HepG2 (cell line): ENCODE measurements around the gene GALNT1. TPM values are rescaled to one million over a fixed set of nuclear protein-coding genes. Genes with fewer than 3 reads are reported as not detected.

Experiments
- ATAC-seq: fragments of 200-7000 bp; cut with Tn5 transposase; 3 replicates; pipeline ENCODE4 v1.9.1; 2020; ENCODE audit warnings: mild to moderate bottlenecking, moderate library complexity
- BruUV-seq: library from RNA; stranded (reverse); fragments of 400-500 nt; replicated peaks from 2 replicates; lab custom pipeline; 2021; lab: Mats Ljungman, UMichigan
- CTCF ChIA-PET: fragments of 300-600 bp; formaldehyde crosslinking; extraction: SDS; loops from one replicate; lab custom pipeline; 2021; ENCODE audit warnings: low total read pairs, inconsistent platforms, low intra/inter-chr PET ratio; lab: Yijun Ruan, JAX
- POLR2A ChIA-PET: fragments of 350-600 bp; sonication (Branson Sonifier 250); formaldehyde crosslinking; loops from one replicate; lab custom pipeline; 2020; ENCODE audit warnings: antibody characterized with exemption, inconsistent platforms; lab: Yijun Ruan, JAX
- DNase-seq: peaks from one replicate; pipeline ENCODE4 v3.0.0-alpha.2; 2015; ENCODE audit warnings: low spot score
- FAIRE-seq: peaks from 3 replicates; lab custom pipeline; 2011; peaks lifted over from hg19 to GRCh38; lab: Jason Lieb, UNC
- H2AFZ ChIP-seq: one replicate; pipeline ENCODE4 v1.6.1; 2011; ENCODE audit warnings: low read length, inconsistent platforms
- H3K27ac ChIP-seq: fragments of 300-600 bp; 3 replicates; pipeline ENCODE4 v1.8.0; 2011; ENCODE audit warnings: mixed run types, mild to moderate bottlenecking, mixed read lengths, low read length, inconsistent platforms; ENCODE audit not compliant: insufficient read depth; ENCODE audit errors: extremely low read length
- H3K27me3 ChIP-seq, 2 experiments: fragments of 200-600 bp in 1 of 2; 2 replicates in 1 of 2; 3 replicates in 1 of 2; pipeline versions ENCODE4 v1.6.0 to v1.8.0; 2011; ENCODE audit warnings: low read length in 2 of 2, mild to moderate bottlenecking in 2 of 2, moderate library complexity in 2 of 2, inconsistent platforms in 1 of 2; ENCODE audit not compliant: insufficient read depth in 2 of 2, control insufficient read depth in 1 of 2
- H3K36me3 ChIP-seq, 2 experiments: fragments of 200-600 bp in 1 of 2; replicated peaks in 1 of 2; 2 replicates in 1 of 2; 3 replicates in 1 of 2; pipeline versions ENCODE4 v1.5.1 to v1.8.0; 2011; ENCODE audit warnings: low read length in 2 of 2, inconsistent platforms in 1 of 2; ENCODE audit not compliant: insufficient read depth in 2 of 2, control insufficient read depth in 1 of 2
- H3K4me1 ChIP-seq: 2 replicates; pipeline ENCODE4 v1.5.1; 2012; ENCODE audit warnings: low read length, inconsistent platforms; ENCODE audit not compliant: insufficient read depth
- H3K4me2 ChIP-seq: 2 replicates; pipeline ENCODE4 v1.6.0; 2011; ENCODE audit warnings: low read depth, low read length, inconsistent platforms
- H3K4me3 ChIP-seq, 3 experiments: fragments of 200-600 bp in 1 of 3; sonication (generic), shearing (Covaris generic) in 1 of 3; replicated peaks in 1 of 3; 2 replicates each; pipeline ENCODE4 v1.5.1; 2011 to 2016; ENCODE audit warnings: low read length in 3 of 3, inconsistent platforms in 2 of 3, low read depth in 2 of 3, mild to moderate bottlenecking in 2 of 3, control low read depth in 1 of 3, mixed read lengths in 1 of 3; ENCODE audit not compliant: insufficient read depth in 1 of 3
- H3K79me2 ChIP-seq: one replicate; pipeline ENCODE4 v1.6.1; 2011; ENCODE audit warnings: low read length, inconsistent platforms; ENCODE audit not compliant: insufficient read depth
- H3K9ac ChIP-seq: 2 replicates; pipeline ENCODE4 v1.6.0; 2011; ENCODE audit warnings: mild to moderate bottlenecking, low read depth, low read length, inconsistent platforms; ENCODE audit not compliant: insufficient read depth
- H3K9me3 ChIP-seq: 2 replicates; pipeline ENCODE4 v1.5.1; 2012; ENCODE audit warnings: mild to moderate bottlenecking, low read length
- H4K20me1 ChIP-seq: 2 replicates; pipeline ENCODE4 v1.6.0; 2011; ENCODE audit warnings: inconsistent platforms, mild to moderate bottlenecking, low read length, moderate library complexity; ENCODE audit not compliant: insufficient read depth
- CREB1 ChIP-seq, 2 experiments: fragments of 450-650 bp in 1 of 2; IDR thresholded peaks; 2 replicates each; pipeline ENCODE4 v1.6.1; 2016 to 2017; ENCODE audit warnings: control low read depth in 1 of 2, mild to moderate bottlenecking in 1 of 2, missing compliant biosample characterization in 1 of 2, missing genetic modification characterization in 1 of 2
- EEA1 ChIP-seq: sonication (generic); formaldehyde crosslinking; IDR thresholded peaks from 2 replicates; pipeline ENCODE4 v1.5.1; 2020; ENCODE audit warnings: mild to moderate bottlenecking, missing genetic modification reagents, borderline replicate concordance
- ELK4 ChIP-seq: sonication (generic); formaldehyde crosslinking; IDR thresholded peaks from 2 replicates; pipeline ENCODE4 v1.9.0; 2021; ENCODE audit warnings: missing genetic modification reagents, borderline replicate concordance
- GTF3A ChIP-seq: sonication (generic); formaldehyde crosslinking; conservative IDR thresholded peaks from 2 replicates; pipeline ENCODE4 v1.4.0; 2020; ENCODE audit warnings: mild to moderate bottlenecking, missing genetic modification reagents
- HES4 ChIP-seq: sonication (generic); formaldehyde crosslinking; IDR thresholded peaks from 2 replicates; pipeline ENCODE4 v1.9.0; 2021; ENCODE audit warnings: mild to moderate bottlenecking, missing genetic modification reagents, borderline replicate concordance
- MTA3 ChIP-seq: sonication (generic); formaldehyde crosslinking; IDR thresholded peaks from 2 replicates; pipeline ENCODE4 v1.4.0; 2020; ENCODE audit warnings: missing genetic modification reagents
- NCOA1 ChIP-seq: sonication (generic); formaldehyde crosslinking; IDR thresholded peaks from 2 replicates; pipeline ENCODE4 v1.9.0; 2021; ENCODE audit warnings: missing genetic modification reagents
- NCOR1 ChIP-seq: fragments of 200-600 bp; sonication (generic); IDR thresholded peaks from 2 replicates; pipeline ENCODE4 v1.7.0; 2017; ENCODE audit warnings: antibody characterized with exemption, low read length, borderline replicate concordance
- RFXANK ChIP-seq: IDR thresholded peaks from 2 replicates; pipeline ENCODE4 v1.6.1; 2016
- RORA ChIP-seq: sonication (generic); formaldehyde crosslinking; IDR thresholded peaks from 2 replicates; pipeline ENCODE4 v1.5.0; 2020; ENCODE audit warnings: mild to moderate bottlenecking, missing genetic modification reagents, moderate library complexity
- TERF1 ChIP-seq: sonication (generic); formaldehyde crosslinking; IDR thresholded peaks from 2 replicates; pipeline ENCODE4 v1.8.0; 2022; ENCODE audit warnings: mild to moderate bottlenecking, missing genetic modification reagents, moderate library complexity
- TMF1 ChIP-seq: sonication (generic); formaldehyde crosslinking; IDR thresholded peaks from 2 replicates; pipeline ENCODE4 v1.8.1; 2022; ENCODE audit warnings: low read depth, missing genetic modification reagents
- ZGPAT ChIP-seq: IDR thresholded peaks from 2 replicates; pipeline ENCODE4 v1.6.1; 2016; ENCODE audit warnings: mild to moderate bottlenecking
- ZNF530 ChIP-seq: sonication (generic); formaldehyde crosslinking; IDR thresholded peaks from 2 replicates; pipeline ENCODE4 v1.5.0; 2020; ENCODE audit warnings: low read depth, mild to moderate bottlenecking, missing genetic modification reagents
- ZNF652 ChIP-seq: IDR thresholded peaks from 2 replicates; pipeline ENCODE4 v1.6.1; 2016; ENCODE audit warnings: low read depth, borderline replicate concordance
- ZNF670 ChIP-seq: sonication (generic); formaldehyde crosslinking; IDR thresholded peaks from 2 replicates; pipeline ENCODE4 v1.8.0; 2022; ENCODE audit warnings: mild to moderate bottlenecking, missing genetic modification reagents, borderline replicate concordance
- WGBS: methylation state at CpG from one replicate; pipeline ENCODE4 v1.1.6; 2017; ENCODE audit warnings: low lambda C conversion rate; 5-methylcytosine and 5-hydroxymethylcytosine counted together
- in situ Hi-C: cut with HindIII; loops from 2 replicates; pipeline ENCODE4 v1.10.0; 2017; ENCODE audit warnings: low pct_unique_long_range_greater_than_20kb; ENCODE audit not compliant: extremely low pct_ligation_motif_present
- intact Hi-C: fragments of 100-400 bp; cut with micrococcal nuclease; formaldehyde crosslinking; loops from one replicate; pipeline ENCODE4 v1.10.0; 2022; ENCODE audit not compliant: unreplicated experiment
- polyA plus RNA-seq, 8 experiments: library from polyadenylated mRNA; depleted of rRNA in 3 of 8; stranded (reverse) in 7 of 8; unstranded in 1 of 8; fragments of >200 nt; fragmentation: Illumina TruSeq in 4 of 8; extraction: Trizol in 4 of 8; gene quantifications; 2 replicates each; pipeline versions ENCODE4 v1.2.1 to v1.2.3, GENCODE V29; 2011 to 2016; ENCODE audit warnings: low read depth in 4 of 8, missing spikeins in 1 of 8, mixed read lengths in 1 of 8; ENCODE audit not compliant: insufficient read depth in 1 of 8
- total RNA-seq, 5 experiments: library from RNA; depleted of rRNA; stranded (reverse); fragments of >200 nt; fragmentation: Illumina TruSeq; extraction: Trizol; gene quantifications; 2 replicates each; pipeline ENCODE4 v1.2.3, GENCODE V29; 2016; ENCODE audit warnings: low read depth in 1 of 5

Gene GALNT1
- total and polyA plus RNA-seq, 2 of the 13 experiments (the other 11 are each of a cell fraction or from before 2014, with no cell fraction given) = 41.1 to 100 TPM

- TF ChIP-seq ZNF652 (CRISPR knock-in tag) (no peak), ELK4 (CRISPR knock-in tag) (no peak), NCOA1 (CRISPR knock-in tag) (no peak), NCOR1 (no peak), GTF3A (CRISPR knock-in tag) (no peak), ZNF670 (CRISPR knock-in tag) (no peak), RORA (no peak), ZGPAT (CRISPR knock-in tag) (no peak), TMF1 (CRISPR knock-in tag) (no peak), MTA3 (CRISPR knock-in tag) (no peak), ZNF530 (CRISPR knock-in tag) (no peak)
Observed at GRCh38 chr18:35683021-35683420, 101.5 kb downstream of the GALNT1 start (continued).

- no peaks in the 10 kb centered on the region for H3K9me3 ChIP-seq
- intact Hi-C loops (no loop called here), in situ Hi-C loops (no loop called here)
- WGBS = 90% methylated on average over 1 of the region's 1 CpG
- ATAC-seq = no peak
- DNase-seq = no peak
- no peak for FAIRE-seq
- no peaks in the 10 kb centered on the region for H3K27me3 ChIP-seq
- ChIA-PET CTCF (no interaction called here), POLR2A (no interaction called here)
- no peaks in the 10 kb centered on the region for H4K20me1 ChIP-seq
- peaks cover 23% of the 10 kb centered on the region for H3K4me1 ChIP-seq
- no TSS peak for BruUV-seq
- H2AFZ ChIP-seq = no peak overlapping the region
- no peak overlapping the region for H3K4me2 ChIP-seq
- TF ChIP-seq HES4 (CRISPR knock-in tag) (no peak), TERF1 (CRISPR knock-in tag) (no peak), CREB1 (IDR thresholded peaks at IDR 0.05) (no peak), CREB1 (CRISPR knock-in tag; IDR thresholded peaks at IDR 0.05) (no peak), RFXANK (CRISPR knock-in tag) (no peak), EEA1 (CRISPR knock-in tag) (no peak), ZNF652 (CRISPR knock-in tag) (no peak)
- peaks cover 2 to 16% of the 10 kb centered on the region in 2 experiments; a peak in 4 of 5 replicates for H3K36me3 ChIP-seq
- H3K4me3 ChIP-seq = no peak overlapping the region
- H3K27ac ChIP-seq = no peak overlapping the region
- no peak overlapping the region for H3K9ac ChIP-seq
- H3K79me2 ChIP-seq = no peaks in the 10 kb centered on the region
Observed at GRCh38 chr18:35688757-35689156, 107.2 kb downstream of the GALNT1 start.
